Stimulated activated CD8-positive, alpha-beta memory T cell treated with anti-CD3 and anti-CD28 coated beads, Interleukin-15, amount 100 ng/mL, for 24 hours (primary cell): Measurements from ENCODE around the gene TPTE2.
"Not testable (repeated sequence)": the region's sequence is repeated elsewhere in the genome, so short reads cannot be mapped to it uniquely, and the experiment has no call there.

ENCODE experiments used
- DNase-seq: peaks from one replicate; pipeline ENCODE4 v3.0.0-alpha.2; 2020; ENCODE audit warnings: low read depth

The TPTE2 gene

GRCh38 chr13:19567820-19568534 lies 6.6 kb upstream of the TPTE2 start:
- DNase-seq: no peak

GRCh38 chr13:19561585-19561984 lies 253 bp upstream of the TPTE2 start:
- no peak for DNase-seq

GRCh38 chr13:19560672-19561071 lies 660 bp downstream of the TPTE2 start:
- DNase-seq: not testable (repeated sequence)

GRCh38 chr13:19559739-19560138 lies 1.6 kb downstream of the TPTE2 start:
- DNase-seq: not testable (repeated sequence)

- DNase-seq: not testable (repeated sequence)
These were observed 4.0 kb downstream of the TPTE2 start for GRCh38 chr13:19557287-19557686.

- DNase-seq: not testable (repeated sequence)
These were observed 12.1 kb downstream of the TPTE2 start for GRCh38 chr13:19549245-19549644.

- DNase-seq: not testable (repeated sequence)
These were observed 35.7 kb downstream of the TPTE2 start for GRCh38 chr13:19525634-19526033.

GRCh38 chr13:19519049-19519448 lies 42.3 kb downstream of the TPTE2 start:
- DNase-seq: no peak

- DNase-seq: not testable (repeated sequence)
These were observed 53.7 kb downstream of the TPTE2 start for GRCh38 chr13:19507623-19508022.

GRCh38 chr13:19460126-19460525 lies 101.2 kb downstream of the TPTE2 start:
- not testable (repeated sequence) for DNase-seq

- DNase-seq: not testable (repeated sequence)
These were observed 122.2 kb downstream of the TPTE2 start for GRCh38 chr13:19439056-19439686.

GRCh38 chr13:19437780-19438179 lies 123.6 kb downstream of the TPTE2 start:
- DNase-seq: not testable (repeated sequence)

- DNase-seq: not testable (repeated sequence)
These were observed 139.1 kb downstream of the TPTE2 start for GRCh38 chr13:19422236-19422635.

GRCh38 chr13:19412494-19412893 lies 148.8 kb downstream of the TPTE2 start:
- DNase-seq: not testable (repeated sequence)

GRCh38 chr13:19382746-19383511 lies 178.4 kb downstream of the TPTE2 start:
- not testable (repeated sequence) for DNase-seq

GRCh38 chr13:19382111-19382510 lies 179.2 kb downstream of the TPTE2 start:
- no peak for DNase-seq
